H1 (cell line): Measurements from ENCODE around the gene BRIP1. TPM values are rescaled to one million over a fixed set of nuclear protein-coding genes. Genes with fewer than 3 reads are reported as not detected.
"Not testable (repeated sequence)": the region's sequence is repeated elsewhere in the genome, so short reads cannot be mapped to it uniquely, and the experiment has no call there.

Source experiments
- CTCF ChIA-PET: fragments of 300-600 bp; sonication (Branson Sonifier 250); formaldehyde crosslinking; loops from one replicate; lab custom pipeline; 2021; ENCODE audit not compliant: partially characterized antibody; lab: Charles Lee
- POLR2A ChIA-PET: fragments of 300-600 bp; sonication (Branson Sonifier 250); formaldehyde crosslinking; loops from one replicate; lab custom pipeline; 2021; ENCODE audit warnings: inconsistent platforms; ENCODE audit not compliant: partially characterized antibody; lab: Charles Lee
- DNase-seq, 2 experiments: peaks; one replicate each; pipeline versions ENCODE4 v3.0.0 to v3.0.0-alpha.2; 2010 to 2022; ENCODE audit warnings: low spot score in 2 of 2, low read depth in 1 of 2, mixed read lengths in 1 of 2
- FAIRE-seq: peaks from 2 replicates; lab custom pipeline; 2011; peaks lifted over from hg19 to GRCh38; lab: Jason Lieb, UNC
- H2AFZ ChIP-seq: 2 replicates; pipeline ENCODE4 v1.8.1; 2012; ENCODE audit warnings: low read length, inconsistent platforms
- H2AK5ac ChIP-seq: 2 replicates; pipeline ENCODE4 v1.6.1; 2013; ENCODE audit warnings: low read depth, low read length
- H2BK120ac ChIP-seq: replicated peaks from 2 replicates; pipeline ENCODE3; 2013; ENCODE audit warnings: low read depth, low read length, inconsistent platforms
- H2BK12ac ChIP-seq: 2 replicates; pipeline ENCODE4 v1.6.1; 2013; ENCODE audit warnings: low read depth, low read length
- H2BK15ac ChIP-seq: 2 replicates; pipeline ENCODE4 v1.6.1; 2013; ENCODE audit warnings: low read length
- H2BK20ac ChIP-seq: 2 replicates; pipeline ENCODE4 v1.6.1; 2013; ENCODE audit warnings: low read length
- H2BK5ac ChIP-seq: 2 replicates; pipeline ENCODE4 v1.6.1; 2013; ENCODE audit warnings: low read depth, low read length
- H3K14ac ChIP-seq: 2 replicates; pipeline ENCODE4 v1.6.1; 2013; ENCODE audit warnings: inconsistent platforms; ENCODE audit not compliant: insufficient read length
- H3K18ac ChIP-seq: 2 replicates; pipeline ENCODE4 v1.6.1; 2013; ENCODE audit warnings: low read length; ENCODE audit errors: extremely low read depth
- H3K23ac ChIP-seq: 2 replicates; pipeline ENCODE4 v1.6.1; 2013; ENCODE audit warnings: inconsistent platforms; ENCODE audit not compliant: insufficient read length
- H3K23me2 ChIP-seq: 2 replicates; pipeline ENCODE4 v1.6.1; 2013; ENCODE audit warnings: low read depth, low read length
- H3K27ac ChIP-seq: 2 replicates; pipeline ENCODE4 v1.6.1; 2011; ENCODE audit warnings: low read depth, low read length, inconsistent platforms
- H3K27me3 ChIP-seq, 4 experiments: replicated peaks in 1 of 4; 1 replicate in 1 of 4; 2 replicates in 3 of 4; pipeline versions ENCODE4 v1.6.1 to v1.8.1; 2011 to 2013; ENCODE audit warnings: low read length in 3 of 4, mild to moderate bottlenecking in 3 of 4, inconsistent platforms in 2 of 4, mixed read lengths in 2 of 4, moderate library complexity in 1 of 4; ENCODE audit not compliant: control insufficient read depth in 3 of 4, insufficient read depth in 3 of 4; ENCODE audit errors: extremely low read depth in 1 of 4
- H3K36me3 ChIP-seq, 4 experiments: 2 replicates each; pipeline versions ENCODE4 v1.6.1 to v1.8.1; 2011 to 2013; ENCODE audit warnings: mild to moderate bottlenecking in 4 of 4, low read length in 3 of 4, moderate library complexity in 2 of 4, control low read depth in 1 of 4, inconsistent platforms in 1 of 4; ENCODE audit not compliant: insufficient read depth in 4 of 4, control insufficient read depth in 2 of 4
- H3K4ac ChIP-seq: replicated peaks from 2 replicates; pipeline ENCODE3; 2013; ENCODE audit warnings: low read length, low read depth, mixed read lengths, inconsistent platforms; ENCODE audit not compliant: insufficient read length
- H3K4me1 ChIP-seq, 4 experiments: replicated peaks in 1 of 4; 1 replicate in 1 of 4; 2 replicates in 3 of 4; pipeline versions ENCODE4 v1.6.1 to v1.8.1; 2011 to 2013; ENCODE audit warnings: low read length in 3 of 4, inconsistent platforms in 2 of 4, mixed read lengths in 1 of 4; ENCODE audit not compliant: insufficient read depth in 4 of 4, control insufficient read depth in 3 of 4
- H3K4me2 ChIP-seq, 2 experiments: 2 replicates each; pipeline versions ENCODE4 v1.6.1 to v1.8.1; 2011 to 2013; ENCODE audit warnings: low read depth in 2 of 2, low read length in 2 of 2, control low read depth in 1 of 2, inconsistent platforms in 1 of 2, mild to moderate bottlenecking in 1 of 2; ENCODE audit not compliant: insufficient read depth in 1 of 2
- H3K4me3 ChIP-seq, 4 experiments: fragments of 200-600, 300-600 bp in 1 of 4; sonication (generic), shearing (Covaris generic), sonication (Bioruptor Twin) in 1 of 4; 2 replicates each; pipeline versions ENCODE4 v1.5.1 to v1.8.1; 2011 to 2016; ENCODE audit warnings: low read length in 4 of 4, low read depth in 3 of 4, control low read depth in 2 of 4, inconsistent platforms in 2 of 4, mild to moderate bottlenecking in 2 of 4, mixed read lengths in 1 of 4, moderate library complexity in 1 of 4; ENCODE audit not compliant: insufficient read depth in 2 of 4; ENCODE audit errors: extremely low read depth in 1 of 4
- H3K56ac ChIP-seq: replicated peaks from 2 replicates; pipeline ENCODE3; 2013; ENCODE audit warnings: low read depth, mild to moderate bottlenecking, mixed read lengths, low read length, inconsistent platforms; ENCODE audit not compliant: insufficient read length
- H3K79me1 ChIP-seq: 2 replicates; pipeline ENCODE4 v1.6.1; 2013; ENCODE audit warnings: low read depth, low read length, control low read depth
- H3K79me2 ChIP-seq, 2 experiments: 2 replicates each; pipeline versions ENCODE4 v1.6.1 to v1.8.1; 2012 to 2013; ENCODE audit warnings: low read length in 2 of 2, mild to moderate bottlenecking in 2 of 2, inconsistent platforms in 1 of 2; ENCODE audit not compliant: insufficient read depth in 2 of 2, control insufficient read depth in 1 of 2
- H3K9ac ChIP-seq, 4 experiments: replicated peaks in 1 of 4; 1 replicate in 1 of 4; 2 replicates in 3 of 4; pipeline versions ENCODE4 v1.6.1 to v1.8.1; 2011 to 2013; ENCODE audit warnings: low read depth in 3 of 4, low read length in 3 of 4, control low read depth in 2 of 4, mild to moderate bottlenecking in 2 of 4, moderate library complexity in 2 of 4, inconsistent platforms in 1 of 4; ENCODE audit errors: extremely low read depth in 1 of 4
- H3K9me3 ChIP-seq, 2 experiments: 2 replicates each; pipeline versions ENCODE4 v1.6.1 to v1.8.1; 2012 to 2013; ENCODE audit warnings: mild to moderate bottlenecking in 2 of 2, moderate library complexity in 2 of 2, control low read depth in 1 of 2, inconsistent platforms in 1 of 2, low read depth in 1 of 2, low read length in 1 of 2, mixed read lengths in 1 of 2; ENCODE audit not compliant: insufficient read depth in 2 of 2
- H4K20me1 ChIP-seq, 2 experiments: replicated peaks in 1 of 2; 2 replicates each; pipeline versions ENCODE3 to v1.8.1; 2011 to 2013; ENCODE audit warnings: inconsistent platforms in 2 of 2, low read length in 2 of 2, mild to moderate bottlenecking in 1 of 2; ENCODE audit not compliant: insufficient read depth in 2 of 2, control insufficient read depth in 1 of 2
- H4K5ac ChIP-seq: 2 replicates; pipeline ENCODE4 v1.6.1; 2013; ENCODE audit warnings: low read length, low read depth, mixed read lengths, inconsistent platforms; ENCODE audit not compliant: insufficient read length
- H4K8ac ChIP-seq: 2 replicates; pipeline ENCODE4 v1.8.0; 2013; ENCODE audit warnings: mild to moderate bottlenecking, moderate library complexity, low read length, inconsistent platforms; ENCODE audit not compliant: insufficient read depth; ENCODE audit errors: extremely low read depth
- H4K91ac ChIP-seq: replicated peaks from 2 replicates; pipeline ENCODE3; 2013; ENCODE audit warnings: low read length, mixed read lengths, inconsistent platforms; ENCODE audit not compliant: insufficient read length
- WGBS, 2 experiments: shearing (Covaris generic) in 1 of 2; methylation state at CpG; one replicate each; pipeline versions ENCODE4 v1.1.6 to v1.1.7; 2013 to 2015; ENCODE audit warnings: low lambda C conversion rate in 2 of 2, mixed read lengths in 2 of 2, inconsistent platforms in 1 of 2, low coverage in 1 of 2, missing lambda C conversion rate in 1 of 2; ENCODE audit not compliant: insufficient replicate concordance in 2 of 2, insufficient coverage in 1 of 2, insufficient read length in 1 of 2; ENCODE audit errors: extremely low coverage in 1 of 2, missing lambda C conversion rate in 1 of 2; 5-methylcytosine and 5-hydroxymethylcytosine counted together
- polyA plus RNA-seq, 7 experiments: library from polyadenylated mRNA; depleted of rRNA in 3 of 7; stranded (reverse) in 5 of 7; unstranded in 2 of 7; fragments of >200 nt in 5 of 7; fragments of 200-250 nt in 2 of 7; gene quantifications; 1 replicate in 5 of 7; 2 replicates in 1 of 7; 4 replicates in 1 of 7; pipeline versions ENCODE4 v1.2.1 to v1.2.3, GENCODE V29; 2011 to 2013; ENCODE audit warnings: missing spikeins in 2 of 7, mixed read lengths in 2 of 7
- total RNA-seq: library from RNA; stranded (reverse); fragmentation: NEBNext Ultra II Directional; extraction: Animal tissue kit (Norgen Biotek cat#: 25700); gene quantifications from 2 replicates; pipeline ENCODE4 v1.2.1, GENCODE V29; 2021

The BRIP1 gene
- total and polyA plus RNA-seq, 2 of the 8 experiments (the other 6 are each of a cell fraction or from before 2014, with no cell fraction given), result 5.8 to 19.2 TPM

- H4K91ac ChIP-seq, H3K23me2 ChIP-seq, H2AFZ ChIP-seq, H3K9ac ChIP-seq, H3K4me1 ChIP-seq, FAIRE-seq, H2AK5ac ChIP-seq, H3K27me3 ChIP-seq, H3K18ac ChIP-seq, H3K27ac ChIP-seq, H3K4me3 ChIP-seq, H2BK15ac ChIP-seq, H2BK20ac ChIP-seq, H3K56ac ChIP-seq, H3K14ac ChIP-seq, H3K4ac ChIP-seq, H2BK120ac ChIP-seq, H2BK5ac ChIP-seq, H3K9me3 ChIP-seq, H2BK12ac ChIP-seq, H4K20me1 ChIP-seq, POLR2A ChIA-PET, H4K5ac ChIP-seq, H3K4me2 ChIP-seq, DNase-seq, H3K79me1 ChIP-seq, CTCF ChIA-PET, H3K79me2 ChIP-seq, H3K23ac ChIP-seq, H4K8ac ChIP-seq: not testable (repeated sequence)
- WGBS, 2 experiments, result 89% methylated on average over 2 of the region's 2 CpGs; no CpG with 5 or more reads in 1 of the 2 experiments
- H3K36me3 ChIP-seq, result peaks cover 0 to 18% (median 6%) of the 10 kb centered on the region in 4 experiments; a peak in 5 of 8 replicates
These were observed 37.1 kb downstream of the BRIP1 start for GRCh38 chr17:61826198-61826597.
